HepG2 (cell line): Measurements from ENCODE around the gene UBE2Q1. TPM values are rescaled to one million over a fixed set of nuclear protein-coding genes. Genes with fewer than 3 reads are reported as not detected.

Source experiments
- ATAC-seq: fragments of 200-7000 bp; cut with Tn5 transposase; 3 replicates; pipeline ENCODE4 v1.9.1; 2020; ENCODE audit warnings: mild to moderate bottlenecking, moderate library complexity
- BruUV-seq: library from RNA; stranded (reverse); fragments of 400-500 nt; replicated peaks from 2 replicates; lab custom pipeline; 2021; lab: Mats Ljungman, UMichigan
- CTCF ChIA-PET: fragments of 300-600 bp; formaldehyde crosslinking; extraction: SDS; loops from one replicate; lab custom pipeline; 2021; ENCODE audit warnings: low total read pairs, inconsistent platforms, low intra/inter-chr PET ratio; lab: Yijun Ruan, JAX
- POLR2A ChIA-PET: fragments of 350-600 bp; sonication (Branson Sonifier 250); formaldehyde crosslinking; loops from one replicate; lab custom pipeline; 2020; ENCODE audit warnings: antibody characterized with exemption, inconsistent platforms; lab: Yijun Ruan, JAX
- DNase-seq: peaks from one replicate; pipeline ENCODE4 v3.0.0-alpha.2; 2015; ENCODE audit warnings: low spot score
- FAIRE-seq: peaks from 3 replicates; lab custom pipeline; 2011; peaks lifted over from hg19 to GRCh38; lab: Jason Lieb, UNC
- H2AFZ ChIP-seq: one replicate; pipeline ENCODE4 v1.6.1; 2011; ENCODE audit warnings: low read length, inconsistent platforms
- H3K27ac ChIP-seq: fragments of 300-600 bp; 3 replicates; pipeline ENCODE4 v1.8.0; 2011; ENCODE audit warnings: mixed run types, mild to moderate bottlenecking, mixed read lengths, low read length, inconsistent platforms; ENCODE audit not compliant: insufficient read depth; ENCODE audit errors: extremely low read length
- H3K27me3 ChIP-seq, 2 experiments: fragments of 200-600 bp in 1 of 2; 2 replicates in 1 of 2; 3 replicates in 1 of 2; pipeline versions ENCODE4 v1.6.0 to v1.8.0; 2011; ENCODE audit warnings: low read length in 2 of 2, mild to moderate bottlenecking in 2 of 2, moderate library complexity in 2 of 2, inconsistent platforms in 1 of 2; ENCODE audit not compliant: insufficient read depth in 2 of 2, control insufficient read depth in 1 of 2
- H3K36me3 ChIP-seq, 2 experiments: fragments of 200-600 bp in 1 of 2; replicated peaks in 1 of 2; 2 replicates in 1 of 2; 3 replicates in 1 of 2; pipeline versions ENCODE4 v1.5.1 to v1.8.0; 2011; ENCODE audit warnings: low read length in 2 of 2, inconsistent platforms in 1 of 2; ENCODE audit not compliant: insufficient read depth in 2 of 2, control insufficient read depth in 1 of 2
- H3K4me1 ChIP-seq: 2 replicates; pipeline ENCODE4 v1.5.1; 2012; ENCODE audit warnings: low read length, inconsistent platforms; ENCODE audit not compliant: insufficient read depth
- H3K4me2 ChIP-seq: 2 replicates; pipeline ENCODE4 v1.6.0; 2011; ENCODE audit warnings: low read depth, low read length, inconsistent platforms
- H3K4me3 ChIP-seq, 3 experiments: fragments of 200-600 bp in 1 of 3; sonication (generic), shearing (Covaris generic) in 1 of 3; replicated peaks in 1 of 3; 2 replicates each; pipeline ENCODE4 v1.5.1; 2011 to 2016; ENCODE audit warnings: low read length in 3 of 3, inconsistent platforms in 2 of 3, low read depth in 2 of 3, mild to moderate bottlenecking in 2 of 3, control low read depth in 1 of 3, mixed read lengths in 1 of 3; ENCODE audit not compliant: insufficient read depth in 1 of 3
- H3K79me2 ChIP-seq: one replicate; pipeline ENCODE4 v1.6.1; 2011; ENCODE audit warnings: low read length, inconsistent platforms; ENCODE audit not compliant: insufficient read depth
- H3K9ac ChIP-seq: 2 replicates; pipeline ENCODE4 v1.6.0; 2011; ENCODE audit warnings: mild to moderate bottlenecking, low read depth, low read length, inconsistent platforms; ENCODE audit not compliant: insufficient read depth
- H3K9me3 ChIP-seq: 2 replicates; pipeline ENCODE4 v1.5.1; 2012; ENCODE audit warnings: mild to moderate bottlenecking, low read length
- H4K20me1 ChIP-seq: 2 replicates; pipeline ENCODE4 v1.6.0; 2011; ENCODE audit warnings: inconsistent platforms, mild to moderate bottlenecking, low read length, moderate library complexity; ENCODE audit not compliant: insufficient read depth
- BHLHE40 ChIP-seq: IDR thresholded peaks from 2 replicates; pipeline ENCODE4 v1.6.1; 2011; ENCODE audit warnings: low read length, improper control_type of control experiment
- ELF1 ChIP-seq: sonication (generic); formaldehyde crosslinking; IDR thresholded peaks from 2 replicates; pipeline ENCODE4 v1.4.0; 2020; ENCODE audit warnings: missing genetic modification reagents
- RBM22 ChIP-seq: fragments of 200-400 bp; formaldehyde crosslinking; optimal IDR thresholded peaks from 2 replicates; pipeline ENCODE3; 2017; ENCODE audit warnings: mild to moderate bottlenecking, low read length, moderate library complexity
- RNF2 ChIP-seq: fragments of 450-650 bp; conservative IDR thresholded peaks from 2 replicates; pipeline ENCODE4 v1.6.1; 2016; ENCODE audit warnings: low read depth
- SIN3A ChIP-seq: IDR thresholded peaks from 2 replicates; pipeline ENCODE4 v1.6.1; 2011; ENCODE audit warnings: low read depth, mild to moderate bottlenecking, control low read depth, low read length, borderline replicate concordance
- XBP1 ChIP-seq: sonication (generic); formaldehyde crosslinking; IDR thresholded peaks from 2 replicates; pipeline ENCODE4 v1.5.0; 2020; ENCODE audit warnings: missing genetic modification reagents
- ZC3H13 ChIP-seq: sonication (generic); formaldehyde crosslinking; IDR thresholded peaks from 2 replicates; pipeline ENCODE4 v1.8.1; 2023; ENCODE audit warnings: mild to moderate bottlenecking, missing genetic modification reagents, moderate library complexity
- ZNF605 ChIP-seq: sonication (generic); formaldehyde crosslinking; IDR thresholded peaks from 2 replicates; pipeline ENCODE4 v1.8.0; 2022; ENCODE audit warnings: mild to moderate bottlenecking, missing genetic modification reagents
- WGBS: methylation state at CpG from one replicate; pipeline ENCODE4 v1.1.6; 2017; ENCODE audit warnings: low lambda C conversion rate; 5-methylcytosine and 5-hydroxymethylcytosine counted together
- in situ Hi-C: cut with HindIII; loops from 2 replicates; pipeline ENCODE4 v1.10.0; 2017; ENCODE audit warnings: low pct_unique_long_range_greater_than_20kb; ENCODE audit not compliant: extremely low pct_ligation_motif_present
- intact Hi-C: fragments of 100-400 bp; cut with micrococcal nuclease; formaldehyde crosslinking; loops from one replicate; pipeline ENCODE4 v1.10.0; 2022; ENCODE audit not compliant: unreplicated experiment
- polyA plus RNA-seq, 8 experiments: library from polyadenylated mRNA; depleted of rRNA in 3 of 8; stranded (reverse) in 7 of 8; unstranded in 1 of 8; fragments of >200 nt; fragmentation: Illumina TruSeq in 4 of 8; extraction: Trizol in 4 of 8; gene quantifications; 2 replicates each; pipeline versions ENCODE4 v1.2.1 to v1.2.3, GENCODE V29; 2011 to 2016; ENCODE audit warnings: low read depth in 4 of 8, missing spikeins in 1 of 8, mixed read lengths in 1 of 8; ENCODE audit not compliant: insufficient read depth in 1 of 8
- total RNA-seq, 5 experiments: library from RNA; depleted of rRNA; stranded (reverse); fragments of >200 nt; fragmentation: Illumina TruSeq; extraction: Trizol; gene quantifications; 2 replicates each; pipeline ENCODE4 v1.2.3, GENCODE V29; 2016; ENCODE audit warnings: low read depth in 1 of 5
- TF ChIP-seq, protein P1 (sequence below): IDR thresholded peaks from 2 replicates; pipeline ENCODE4 v1.6.1; 2016
- TF ChIP-seq, protein P2 (sequence below): IDR thresholded peaks from 2 replicates; pipeline ENCODE4 v1.6.1; 2016; ENCODE audit warnings: missing compliant biosample characterization, missing genetic modification reagents, borderline replicate concordance

Gene UBE2Q1
- total and polyA plus RNA-seq, 2 of the 13 experiments (the other 11 are each of a cell fraction or from before 2014, with no cell fraction given): 11.7 to 41.7 TPM

DNA sequence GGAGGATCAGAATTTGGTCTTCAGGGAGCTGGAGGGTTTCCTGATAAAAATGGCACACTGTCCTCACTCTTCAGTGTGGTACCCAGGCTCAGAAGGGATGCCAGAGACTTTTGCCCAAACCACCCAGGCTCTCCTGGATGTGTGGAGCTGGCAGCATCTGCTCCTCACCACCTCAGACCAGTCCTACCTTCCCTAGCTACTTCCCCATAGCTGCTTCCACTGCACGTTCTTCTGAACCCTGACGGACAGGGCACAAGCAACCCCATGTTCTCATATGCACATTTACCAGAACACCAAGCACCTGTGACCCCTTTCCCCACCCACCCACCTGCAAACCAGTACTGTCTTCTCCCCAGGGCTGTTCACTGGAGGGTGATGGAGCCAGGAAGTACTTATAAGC lies 44.9 kb upstream of the UBE2Q1 start:
- Histone ChIP-seq H3K27ac (no peak overlapping the region), H3K4me2 (no peak overlapping the region), H3K9ac (no peak overlapping the region), H4K20me1 (peaks cover 40% of the 10 kb centered on the region), H2AFZ (no peak overlapping the region), H3K27me3 (no peaks in the 10 kb centered on the region; a peak in 1 of 5 replicates), H3K9me3 (no peaks in the 10 kb centered on the region), H3K4me3 (no peak overlapping the region), H3K79me2 (peaks cover 83% of the 10 kb centered on the region), H3K4me1 (peaks cover 31% of the 10 kb centered on the region), H3K36me3 (peaks cover 15 to 52% of the 10 kb centered on the region in 2 experiments)
- in situ Hi-C loops (no loop called here), intact Hi-C loops (no loop called here)
- ChIA-PET CTCF (no interaction called here), POLR2A (no interaction called here)
- peak; percentile 15 for TF ChIP-seq RBM22
- no peak for TF ChIP-seq SIN3A
- BruUV-seq: no TSS peak
- DNase-seq (no peak), FAIRE-seq (no peak), ATAC-seq (no peak)
- WGBS: 84% methylated on average over 2 of the region's 2 CpGs

DNA sequence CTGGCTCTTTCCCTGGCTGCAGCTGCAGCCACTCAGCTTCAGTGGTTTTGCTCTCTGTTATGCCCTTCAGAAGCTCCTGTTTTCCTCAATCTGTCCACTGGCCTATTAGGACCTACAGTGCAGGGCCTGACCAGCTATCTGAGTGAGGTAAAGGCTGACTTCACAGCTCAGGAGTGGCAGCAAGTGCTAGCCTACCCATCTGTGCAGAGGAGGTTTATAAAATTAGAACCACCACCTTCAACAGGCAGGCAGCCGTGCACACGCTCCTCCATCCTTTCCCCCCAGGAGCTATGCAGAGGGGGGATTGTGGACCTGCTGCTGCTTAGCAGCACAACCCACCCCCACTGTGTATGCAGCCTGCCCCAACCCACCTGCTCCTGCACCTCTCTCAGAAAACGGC lies 41.2 kb upstream of the UBE2Q1 start:
- peaks cover 33 to 81% of the 10 kb centered on the region in 2 experiments for H3K36me3 ChIP-seq
- POLR2A ChIA-PET: no interaction called here
- CTCF ChIA-PET: no interaction called here
- H3K27ac ChIP-seq: no peak overlapping the region
- BruUV-seq: no TSS peak
- peaks cover 24% of the 10 kb centered on the region for H4K20me1 ChIP-seq
- DNase-seq (no peak), FAIRE-seq (no peak), ATAC-seq (no peak)
- no peaks in the 10 kb centered on the region for H3K9me3 ChIP-seq
- H3K79me2 ChIP-seq: peaks cover 48% of the 10 kb centered on the region
- no peak overlapping the region for H2AFZ ChIP-seq
- no peak overlapping the region for H3K9ac ChIP-seq
- H3K27me3 ChIP-seq: no peaks in the 10 kb centered on the region
- H3K4me2 ChIP-seq: no peak overlapping the region
- in situ Hi-C loops: no loop called here
- no peak overlapping the region for H3K4me3 ChIP-seq
- 96% methylated on average over 3 of the region's 3 CpGs for WGBS
- peaks cover 6% of the 10 kb centered on the region; the same call in 1 of the 2 replicates for H3K4me1 ChIP-seq
- intact Hi-C loops: no loop called here
- TF ChIP-seq XBP1 (no peak), ZNF605 (CRISPR knock-in tag) (no peak), BHLHE40 (no peak), ELF1 (CRISPR knock-in tag) (no peak), RNF2 (no peak), ZC3H13 (no peak)
- TF ChIP-seq, protein P1, sequence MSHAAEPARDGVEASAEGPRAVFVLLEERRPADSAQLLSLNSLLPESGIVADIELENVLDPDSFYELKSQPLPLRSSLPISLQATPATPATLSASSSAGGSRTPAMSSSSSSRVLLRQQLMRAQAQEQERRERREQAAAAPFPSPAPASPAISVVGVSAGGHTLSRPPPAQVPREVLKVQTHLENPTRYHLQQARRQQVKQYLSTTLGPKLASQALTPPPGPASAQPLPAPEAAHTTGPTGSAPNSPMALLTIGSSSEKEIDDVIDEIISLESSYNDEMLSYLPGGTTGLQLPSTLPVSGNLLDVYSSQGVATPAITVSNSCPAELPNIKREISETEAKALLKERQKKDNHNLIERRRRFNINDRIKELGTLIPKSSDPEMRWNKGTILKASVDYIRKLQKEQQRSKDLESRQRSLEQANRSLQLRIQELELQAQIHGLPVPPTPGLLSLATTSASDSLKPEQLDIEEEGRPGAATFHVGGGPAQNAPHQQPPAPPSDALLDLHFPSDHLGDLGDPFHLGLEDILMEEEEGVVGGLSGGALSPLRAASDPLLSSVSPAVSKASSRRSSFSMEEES (CRISPR knock-in tag): no peak
- TF ChIP-seq, protein P2, sequence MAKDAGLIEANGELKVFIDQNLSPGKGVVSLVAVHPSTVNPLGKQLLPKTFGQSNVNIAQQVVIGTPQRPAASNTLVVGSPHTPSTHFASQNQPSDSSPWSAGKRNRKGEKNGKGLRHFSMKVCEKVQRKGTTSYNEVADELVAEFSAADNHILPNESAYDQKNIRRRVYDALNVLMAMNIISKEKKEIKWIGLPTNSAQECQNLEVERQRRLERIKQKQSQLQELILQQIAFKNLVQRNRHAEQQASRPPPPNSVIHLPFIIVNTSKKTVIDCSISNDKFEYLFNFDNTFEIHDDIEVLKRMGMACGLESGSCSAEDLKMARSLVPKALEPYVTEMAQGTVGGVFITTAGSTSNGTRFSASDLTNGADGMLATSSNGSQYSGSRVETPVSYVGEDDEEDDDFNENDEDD (CRISPR knock-in tag): no peak
